ENCODE results near the gene EPN3. TPM values are rescaled to one million over a fixed set of nuclear protein-coding genes. Genes with fewer than 3 reads are reported as not detected.

EPN3 gene
- total RNA-seq, 1 donor from 2014 or later = 0.07 TPM

DNA sequence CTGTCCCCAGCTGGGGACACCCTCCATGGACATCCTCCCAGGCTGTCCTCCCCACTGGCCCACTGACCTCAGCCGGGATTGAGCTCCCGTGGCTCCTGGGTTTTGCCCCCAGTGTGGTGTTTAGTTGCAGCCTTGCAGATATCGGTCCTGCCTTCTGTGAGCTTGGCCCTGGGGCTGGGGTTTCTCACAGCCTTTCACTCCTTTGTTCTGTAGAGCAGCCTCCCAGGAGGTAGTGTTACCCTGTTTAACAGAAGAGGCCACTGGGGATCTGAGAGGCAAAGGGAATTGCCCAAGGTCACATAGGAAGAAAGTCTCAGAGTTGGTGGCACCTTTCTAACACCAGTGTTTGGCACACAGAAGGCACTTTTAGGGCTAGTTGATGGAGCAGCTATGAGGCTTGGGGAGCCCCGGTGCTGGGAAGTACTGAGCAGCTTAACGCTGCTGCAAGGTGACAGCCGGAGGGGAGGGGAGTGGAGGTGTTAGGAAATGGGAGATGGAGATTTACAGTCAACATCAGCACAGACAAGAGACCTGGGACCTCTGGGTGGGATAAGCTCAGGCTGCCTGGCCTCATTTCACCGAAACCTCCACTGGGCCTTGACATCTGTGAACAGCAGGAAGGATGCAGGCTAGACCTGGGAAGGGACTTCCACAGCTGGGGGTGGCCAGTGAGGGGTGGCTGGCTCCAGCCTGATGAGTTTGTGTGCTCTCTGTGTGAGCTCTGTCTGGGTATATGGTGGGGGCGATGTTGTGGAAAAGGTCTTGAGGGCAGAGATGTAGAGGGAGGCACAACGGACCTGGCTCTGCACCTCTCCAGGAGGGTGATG lies 54.1 kb downstream of the EPN3 start:
- no peak for DNase-seq (ENCODE audit: low read depth, low spot score)

DNA sequence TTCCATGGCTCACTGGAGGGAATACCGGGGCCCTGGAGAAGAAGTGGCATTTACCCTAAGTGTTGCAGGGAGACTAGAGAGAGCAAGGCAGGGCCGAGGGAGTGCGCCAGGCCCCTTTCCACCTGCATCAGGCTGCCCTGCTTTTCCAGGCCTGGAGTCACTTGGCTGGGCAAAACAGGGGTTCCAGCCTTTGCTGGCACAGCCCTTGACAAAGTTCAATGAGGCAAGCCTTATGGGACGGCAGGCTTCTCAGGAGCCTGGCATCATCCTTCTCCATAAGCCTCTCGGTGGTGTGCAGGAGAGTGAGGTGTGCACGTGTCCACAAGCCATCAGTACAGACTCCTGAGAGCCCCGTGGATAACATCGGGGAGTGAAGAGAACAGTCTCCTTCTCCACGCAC lies 55.0 kb downstream of the EPN3 start:
- no peak for DNase-seq (ENCODE audit: low read depth, low spot score)

DNA sequence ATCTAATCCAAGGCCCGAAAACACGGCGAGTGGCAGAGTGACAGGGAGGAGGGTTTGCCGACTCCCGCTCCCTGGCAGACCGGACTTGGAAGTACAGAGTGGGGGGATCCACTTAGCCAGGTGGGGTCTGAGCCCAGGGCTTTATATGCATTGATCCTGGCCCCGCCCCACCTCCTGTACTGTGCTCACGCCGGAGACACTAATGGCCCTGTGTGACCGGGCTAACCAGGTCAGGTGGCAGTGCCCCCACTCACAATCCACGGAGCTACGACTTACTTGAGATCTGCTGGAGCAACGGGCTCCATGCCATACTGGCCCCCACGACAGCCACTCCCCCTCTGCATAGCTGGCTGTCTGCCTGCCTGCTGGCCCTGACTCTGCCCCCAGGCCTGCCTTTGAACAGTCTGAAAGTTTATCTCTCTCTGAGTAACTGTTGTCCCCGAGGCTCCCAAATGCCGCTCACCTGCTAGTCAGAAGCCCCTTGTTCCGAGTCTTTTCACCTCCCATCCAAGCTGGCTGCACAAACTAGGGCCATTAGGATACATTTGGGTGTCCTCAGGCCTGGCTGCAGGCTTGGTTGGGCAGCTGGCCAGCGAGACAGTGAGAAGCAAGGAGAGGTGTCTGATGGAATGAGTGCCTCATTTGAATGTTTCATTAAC lies 56.0 kb downstream of the EPN3 start:
- no peak for DNase-seq (ENCODE audit: low read depth, low spot score)

DNA sequence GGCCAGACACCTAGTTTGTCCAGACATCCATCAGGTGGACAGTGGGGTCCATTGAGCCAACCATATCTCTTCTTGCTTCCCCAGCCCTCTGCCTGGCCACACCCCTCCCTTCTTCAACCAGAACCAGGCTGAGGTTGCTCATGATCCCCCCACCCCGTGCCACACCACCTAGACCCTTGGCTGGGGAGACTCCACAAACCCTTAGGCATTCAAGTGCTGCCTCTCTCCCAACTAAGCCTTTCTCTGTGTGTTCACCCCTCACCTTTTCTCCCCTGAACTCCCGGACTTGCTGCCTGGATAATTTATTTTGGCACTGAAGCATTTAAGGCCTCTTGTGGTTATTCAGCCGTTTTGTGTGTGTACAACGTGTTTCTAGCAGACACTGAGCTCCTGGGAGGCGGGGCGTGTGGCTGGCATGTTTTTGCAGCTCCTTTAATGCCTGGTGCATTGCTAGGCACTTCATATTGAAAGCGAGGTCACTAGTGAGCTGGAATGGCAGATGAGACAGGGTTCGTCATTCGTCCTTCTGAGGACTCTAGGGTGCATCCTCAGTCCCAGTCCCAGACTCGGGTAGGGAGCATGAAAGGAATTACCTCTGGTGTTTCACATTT lies 56.7 kb downstream of the EPN3 start:
- DNase-seq (ENCODE audit: low read depth, low spot score) = no peak

DNA sequence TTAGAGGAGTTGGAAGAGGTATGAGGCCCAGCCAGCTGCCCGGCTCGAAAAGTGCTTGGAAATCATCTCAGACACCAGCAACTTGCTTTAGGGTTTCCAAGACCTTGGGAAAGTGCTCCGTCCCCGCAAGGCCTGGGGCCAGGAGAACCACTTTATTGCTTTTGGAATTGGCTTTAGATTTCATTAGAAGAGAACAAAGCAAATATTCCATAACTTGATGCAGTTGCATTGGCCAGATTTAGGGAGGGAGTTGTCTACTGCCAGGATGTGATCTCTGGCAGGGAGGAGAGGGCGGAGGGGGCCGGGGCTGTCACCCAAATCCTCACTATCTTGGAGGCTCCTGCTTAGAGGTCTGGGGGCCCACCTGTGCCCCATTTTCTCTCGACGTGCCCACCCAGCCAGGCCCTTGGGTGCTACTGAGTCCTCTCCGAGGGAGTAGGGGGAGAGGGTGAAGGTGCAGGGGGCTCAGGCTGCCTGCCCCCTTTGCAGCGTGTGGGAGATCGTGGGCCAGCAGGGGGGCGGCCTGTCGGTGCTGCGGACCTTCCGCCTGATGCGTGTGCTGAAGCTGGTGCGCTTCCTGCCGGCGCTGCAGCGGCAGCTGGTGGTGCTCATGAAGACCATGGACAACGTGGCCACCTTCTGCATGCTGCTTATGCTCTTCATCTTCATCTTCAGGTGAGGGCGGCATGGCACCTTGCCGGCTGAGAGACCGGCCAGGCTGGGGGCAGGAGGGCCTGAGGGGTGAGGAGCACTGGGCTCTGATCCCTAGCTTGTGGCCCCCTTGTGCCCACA lies 58.6 kb downstream of the EPN3 start:
- no peak for DNase-seq (ENCODE audit: low read depth, low spot score)

DNA sequence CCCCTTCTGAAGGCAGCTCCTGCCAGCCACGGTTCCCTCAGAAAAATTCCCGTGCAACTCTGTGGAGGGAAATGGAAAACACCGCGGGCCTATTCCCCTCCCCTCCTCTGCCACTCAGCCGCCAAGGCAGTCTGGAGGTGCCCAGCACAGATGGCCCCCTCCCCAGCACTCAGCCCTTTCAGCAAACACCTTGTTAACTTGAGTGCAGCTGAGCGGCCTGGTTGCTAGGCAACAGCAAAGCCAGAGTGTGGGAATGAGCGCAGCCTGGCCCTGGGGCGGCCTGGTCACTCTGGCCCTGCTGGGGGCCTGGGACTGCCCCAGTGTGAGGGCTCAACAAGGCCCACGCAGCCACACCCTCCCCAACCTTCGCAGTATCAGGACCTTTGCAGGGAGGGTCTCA lies 60.8 kb downstream of the EPN3 start:
- DNase-seq (ENCODE audit: low read depth, low spot score) = no peak

Other genes with a start within 250 kb of the EPN3 start
- 36.6 and 41.8 TPM in 2 replicates for gene XYLT2, start 186.6 kb upstream of the EPN3 start, total RNA-seq
- 52.2 and 56.8 TPM in 2 replicates for gene MRPL27, start 159.6 kb upstream of the EPN3 start, total RNA-seq
- gene EME1, start 159.5 kb upstream of the EPN3 start, total RNA-seq = 4.6 and 5.5 TPM in 2 replicates
- gene LRRC59, start 135.2 kb upstream of the EPN3 start, total RNA-seq = 227 and 285 TPM in 2 replicates
- 10.0 and 10.5 TPM in 2 replicates for gene ACSF2, start 106.5 kb upstream of the EPN3 start, total RNA-seq
- gene CHAD, start 63.9 kb upstream of the EPN3 start, total RNA-seq = not detected in 2 replicates
- gene RSAD1, start 53.9 kb upstream of the EPN3 start, total RNA-seq = 27.0 and 28.2 TPM in 2 replicates
- gene MYCBPAP, start 24.3 kb upstream of the EPN3 start, total RNA-seq = 0.46 and 0.92 TPM in 2 replicates
- gene SPATA20, start 14.4 kb downstream of the EPN3 start, total RNA-seq = 47.2 and 57.8 TPM in 2 replicates
- 0.04 TPM in 1 of 2 replicates, not detected in the other for gene CACNA1G, start 28.0 kb downstream of the EPN3 start, total RNA-seq
- 2.4 and 3.6 TPM in 2 replicates for gene ABCC3, start 102.1 kb downstream of the EPN3 start, total RNA-seq
- 34.2 and 40.7 TPM in 2 replicates for gene ANKRD40, start 175.2 kb downstream of the EPN3 start, total RNA-seq
- 18.1 and 27.9 TPM in 2 replicates for gene LUC7L3, start 186.9 kb downstream of the EPN3 start, total RNA-seq
- gene ANKRD40CL, start 234.8 kb downstream of the EPN3 start, total RNA-seq = not detected in 2 replicates

All from pulmonary artery endothelial cell (primary cell).